ENCODE results near the gene TRIO.

GRCh38 chr5:14374100-14374499 is 231.0 kb downstream of the TRIO start:
- TF ChIP-seq CTCF (IDR thresholded peaks at IDR 0.05; ENCODE audit: borderline replicate concordance, extremely low read depth, low read length, poor library complexity, severe bottlenecking) = no peak
- TF ChIP-seq EZH2 (IDR thresholded peaks at IDR 0.05; ENCODE audit: borderline replicate concordance, low read depth, low read length, severe bottlenecking) = no peak
